GM18519 (cell line): ENCODE data around the gene KL.
A peak's percentile ranks its signal among the peaks of the same experiment; 100 is the strongest.

Source experiments
- ATAC-seq: cut with Tn5 transposase; IDR thresholded peaks from one replicate; pipeline ENCODE4 v1.9.1; 2021; ENCODE audit warnings: mild to moderate bottlenecking, moderate library complexity; ENCODE audit not compliant: unreplicated experiment, low FRiP score

Gene KL

GRCh38 chr13:33107361-33107760 is 91.1 kb downstream of the KL start:
- ATAC-seq = no peak

- no peak for ATAC-seq
These were observed 92.4 kb downstream of the KL start for GRCh38 chr13:33108620-33109019.

GRCh38 chr13:33109271-33109697 is 93.1 kb downstream of the KL start:
- ATAC-seq = no peak

- ATAC-seq = peak; percentile 31
These were observed 93.6 kb downstream of the KL start for GRCh38 chr13:33109801-33110200.

GRCh38 chr13:33110386-33110712 is 94.1 kb downstream of the KL start:
- ATAC-seq = no peak

- peak; percentile 39 for ATAC-seq
These were observed 94.6 kb downstream of the KL start for GRCh38 chr13:33110713-33111413.

- no peak for ATAC-seq
These were observed 95.3 kb downstream of the KL start for GRCh38 chr13:33111414-33112110.

GRCh38 chr13:33112766-33113165 is 96.5 kb downstream of the KL start:
- ATAC-seq = no peak

- ATAC-seq = no peak
These were observed 97.9 kb downstream of the KL start for GRCh38 chr13:33114146-33114545.

- ATAC-seq = no peak
These were observed 99.1 kb downstream of the KL start for GRCh38 chr13:33115274-33115673.
